Muscle layer of colon (tissue), 2 donors: ENCODE results near the gene UGT1A1.

Experiments used
- H3K27ac ChIP-seq: one replicate; pipeline ENCODE4 v1.7.0; 2013; ENCODE audit warnings: low read depth, mild to moderate bottlenecking, low read length, moderate library complexity
- H3K27me3 ChIP-seq, 2 donors: one replicate each; pipeline ENCODE4 v1.7.0; 2013; ENCODE audit warnings: low read length in 2 of 2, mild to moderate bottlenecking in 2 of 2; ENCODE audit not compliant: insufficient read depth in 2 of 2, control insufficient read depth in 1 of 2
- H3K36me3 ChIP-seq: one replicate; pipeline ENCODE4 v1.7.0; 2013; ENCODE audit warnings: mild to moderate bottlenecking, low read length; ENCODE audit not compliant: insufficient read depth
- H3K4me1 ChIP-seq: one replicate; pipeline ENCODE4 v1.7.0; 2013; ENCODE audit warnings: mild to moderate bottlenecking, low read length; ENCODE audit not compliant: insufficient read depth
- H3K4me3 ChIP-seq, 2 donors: one replicate each; pipeline ENCODE4 v1.7.0; 2013; ENCODE audit warnings: low read length in 2 of 2, low read depth in 1 of 2, mild to moderate bottlenecking in 1 of 2, moderate library complexity in 1 of 2
- H3K9ac ChIP-seq: one replicate; pipeline ENCODE4 v1.7.0; 2013; ENCODE audit warnings: low read length
- H3K9me3 ChIP-seq: one replicate; pipeline ENCODE4 v1.7.0; 2013; ENCODE audit warnings: mild to moderate bottlenecking, low read length
- donor health status: abdominal sarcoma.
- donor health status: Adenocarcinoma of cecum.

Gene UGT1A1

GRCh38 chr2:233780771-233781170, 20.7 kb downstream of the UGT1A1 start:
- H3K27me3 ChIP-seq = no peaks in the 10 kb centered on the region
- no peak overlapping the region for H3K4me3 ChIP-seq
- H3K9me3 ChIP-seq = no peaks in the 10 kb centered on the region
- H3K27ac ChIP-seq = no peak overlapping the region
- no peaks in the 10 kb centered on the region for H3K4me1 ChIP-seq
- H3K9ac ChIP-seq = no peak overlapping the region
- H3K36me3 ChIP-seq = no peaks in the 10 kb centered on the region

GRCh38 chr2:233789554-233789953, 29.5 kb downstream of the UGT1A1 start:
- no peaks in the 10 kb centered on the region for H3K27me3 ChIP-seq
- no peak overlapping the region for H3K9ac ChIP-seq
- H3K36me3 ChIP-seq = no peaks in the 10 kb centered on the region
- H3K4me1 ChIP-seq = no peaks in the 10 kb centered on the region
- H3K9me3 ChIP-seq = no peaks in the 10 kb centered on the region
- no peak overlapping the region for H3K4me3 ChIP-seq
- no peak overlapping the region for H3K27ac ChIP-seq

GRCh38 chr2:233791151-233791882, 31.2 kb downstream of the UGT1A1 start:
- no peaks in the 10 kb centered on the region for H3K36me3 ChIP-seq
- no peak overlapping the region for H3K9ac ChIP-seq
- no peaks in the 10 kb centered on the region for H3K27me3 ChIP-seq

GRCh38 chr2:233791883-233792329, 31.8 kb downstream of the UGT1A1 start:
- H3K4me3 ChIP-seq = no peak overlapping the region
- H3K27ac ChIP-seq = no peak overlapping the region
- H3K36me3 ChIP-seq = no peaks in the 10 kb centered on the region
- H3K4me1 ChIP-seq = no peaks in the 10 kb centered on the region
- H3K9ac ChIP-seq = no peak overlapping the region
- no peaks in the 10 kb centered on the region for H3K27me3 ChIP-seq
- H3K9me3 ChIP-seq = no peaks in the 10 kb centered on the region

More at GRCh38 chr2:233791151-233791882, 31.2 kb downstream of the UGT1A1 start:
- no peaks in the 10 kb centered on the region for H3K4me1 ChIP-seq
- no peaks in the 10 kb centered on the region for H3K9me3 ChIP-seq
- no peak overlapping the region for H3K27ac ChIP-seq
- no peak overlapping the region for H3K4me3 ChIP-seq

GRCh38 chr2:233792720-233793119, 32.6 kb downstream of the UGT1A1 start:
- Histone ChIP-seq H3K4me1 (no peaks in the 10 kb centered on the region), H3K4me3 (no peak overlapping the region), H3K9me3 (no peaks in the 10 kb centered on the region), H3K27ac (no peak overlapping the region), H3K36me3 (no peaks in the 10 kb centered on the region), H3K9ac (no peak overlapping the region), H3K27me3 (no peaks in the 10 kb centered on the region)

GRCh38 chr2:233793465-233794127, 33.5 kb downstream of the UGT1A1 start:
- H3K27ac ChIP-seq = no peak overlapping the region
- H3K36me3 ChIP-seq = no peaks in the 10 kb centered on the region
- no peak overlapping the region for H3K9ac ChIP-seq
- H3K4me1 ChIP-seq = no peaks in the 10 kb centered on the region
- no peaks in the 10 kb centered on the region for H3K27me3 ChIP-seq
- no peaks in the 10 kb centered on the region for H3K9me3 ChIP-seq
- H3K4me3 ChIP-seq = no peak overlapping the region

GRCh38 chr2:233794128-233794658, 34.1 kb downstream of the UGT1A1 start:
- H3K4me3 ChIP-seq = no peak overlapping the region
- no peak overlapping the region for H3K9ac ChIP-seq
- H3K27me3 ChIP-seq = no peaks in the 10 kb centered on the region
- H3K9me3 ChIP-seq = no peaks in the 10 kb centered on the region
- no peaks in the 10 kb centered on the region for H3K4me1 ChIP-seq
- no peaks in the 10 kb centered on the region for H3K36me3 ChIP-seq
- H3K27ac ChIP-seq = no peak overlapping the region

- H3K9me3 ChIP-seq = no peaks in the 10 kb centered on the region
- no peak overlapping the region for H3K27ac ChIP-seq
- H3K4me1 ChIP-seq = no peaks in the 10 kb centered on the region
- H3K27me3 ChIP-seq = no peaks in the 10 kb centered on the region
- no peaks in the 10 kb centered on the region for H3K36me3 ChIP-seq
- no peak overlapping the region for H3K9ac ChIP-seq
- H3K4me3 ChIP-seq = no peak overlapping the region
Measured at GRCh38 chr2:233795735-233796171, 35.7 kb downstream of the UGT1A1 start.

GRCh38 chr2:233796254-233796653, 36.2 kb downstream of the UGT1A1 start:
- H3K9me3 ChIP-seq = no peaks in the 10 kb centered on the region
- H3K27ac ChIP-seq = no peak overlapping the region
- no peak overlapping the region for H3K4me3 ChIP-seq
- no peaks in the 10 kb centered on the region for H3K27me3 ChIP-seq
- H3K36me3 ChIP-seq = no peaks in the 10 kb centered on the region
- no peaks in the 10 kb centered on the region for H3K4me1 ChIP-seq
- H3K9ac ChIP-seq = no peak overlapping the region

- Histone ChIP-seq H3K27me3 (no peaks in the 10 kb centered on the region), H3K9me3 (no peaks in the 10 kb centered on the region), H3K36me3 (no peaks in the 10 kb centered on the region), H3K4me1 (no peaks in the 10 kb centered on the region), H3K9ac (no peak overlapping the region), H3K27ac (no peak overlapping the region), H3K4me3 (no peak overlapping the region)
Measured at GRCh38 chr2:233798335-233799086, 38.4 kb downstream of the UGT1A1 start.

- no peaks in the 10 kb centered on the region for H3K27me3 ChIP-seq
- no peak overlapping the region for H3K4me3 ChIP-seq
- no peaks in the 10 kb centered on the region for H3K9me3 ChIP-seq
- H3K9ac ChIP-seq = no peak overlapping the region
- H3K4me1 ChIP-seq = no peaks in the 10 kb centered on the region
- no peak overlapping the region for H3K27ac ChIP-seq
- no peaks in the 10 kb centered on the region for H3K36me3 ChIP-seq
Measured at GRCh38 chr2:233799087-233799665, 39.1 kb downstream of the UGT1A1 start.
